Fibroblast of villous mesenchyme (primary cell): ENCODE measurements around the gene S100A14. TPM values are rescaled to one million over a fixed set of nuclear protein-coding genes. Genes with fewer than 3 reads are reported as not detected.

Source experiments
- DNase-seq: peaks from one replicate; pipeline ENCODE4 v3.0.0-alpha.2; 2010; ENCODE audit warnings: low read depth
- H3K4me3 ChIP-seq: 2 replicates; pipeline ENCODE4 v1.5.1; 2011; ENCODE audit warnings: low read depth, mild to moderate bottlenecking, low read length
- CTCF ChIP-seq: IDR thresholded peaks from 2 replicates; pipeline ENCODE4 v1.5.1; 2012; ENCODE audit warnings: low read depth, mild to moderate bottlenecking, low read length; ENCODE audit not compliant: insufficient read depth
- total RNA-seq: library from RNA; depleted of rRNA; stranded (reverse); fragments of >200 nt; gene quantifications from 2 replicates; pipeline ENCODE4 v1.2.3, GENCODE V29; 2012

The S100A14 gene
- not detected in 2 replicates for total RNA-seq

- DNase-seq, result no peak
- no peak within 1 kb of the TSS for H3K4me3 ChIP-seq
- no peak for TF ChIP-seq CTCF
Measured at GRCh38 chr1:153616144-153616916, at the start of gene S100A14. S100A14 (minus strand) TSS chr1:153616325; CDS start chr1:153615858, 467 bp downstream.

GRCh38 chr1:153663211-153663610 lies 47.1 kb upstream of the S100A14 start:
- no peak for TF ChIP-seq CTCF
- H3K4me3 ChIP-seq, result no peak overlapping the region
- DNase-seq, result peak; percentile 47

GRCh38 chr1:153662269-153662668 lies 46.1 kb upstream of the S100A14 start:
- TF ChIP-seq CTCF, result no peak
- no peak overlapping the region for H3K4me3 ChIP-seq
- DNase-seq, result no peak

- no peak for TF ChIP-seq CTCF
- H3K4me3 ChIP-seq, result no peak overlapping the region
- DNase-seq, result no peak
Measured at GRCh38 chr1:153661111-153661708, 45.1 kb upstream of the S100A14 start.

- H3K4me3 ChIP-seq, result peak overlapping the region; percentile 90
Measured at GRCh38 chr1:153659656-153660055, 43.5 kb upstream of the S100A14 start.

GRCh38 chr1:153659175-153659534 lies 43.0 kb upstream of the S100A14 start:
- DNase-seq, result no peak
- H3K4me3 ChIP-seq, result peak overlapping the region; percentile 90
- no peak for TF ChIP-seq CTCF

More at GRCh38 chr1:153659656-153660055, 43.5 kb upstream of the S100A14 start:
- DNase-seq, result no peak
- TF ChIP-seq CTCF, result no peak
